H9 (cell line): ENCODE measurements around the gene IGSF9. TPM values are rescaled to one million over a fixed set of nuclear protein-coding genes. Genes with fewer than 3 reads are reported as not detected.
"Not testable (repeated sequence)": the region's sequence is repeated elsewhere in the genome, so short reads cannot be mapped to it uniquely, and the experiment has no call there.

Experiments used
- DNase-seq: peaks from one replicate; pipeline ENCODE4 v3.0.0-alpha.2; 2017
- H2AFZ ChIP-seq: one replicate; pipeline ENCODE4 v1.6.1; 2013; ENCODE audit warnings: mild to moderate bottlenecking, low read length, control low read depth, moderate library complexity
- H2AK5ac ChIP-seq: 2 replicates; pipeline ENCODE4 v1.6.1; 2013; ENCODE audit warnings: low read length, control low read depth, mixed read lengths; ENCODE audit not compliant: insufficient read length
- H2BK120ac ChIP-seq: one replicate; pipeline ENCODE4 v1.6.1; 2013; ENCODE audit warnings: low read depth, mild to moderate bottlenecking, low read length, control low read depth, inconsistent platforms; ENCODE audit not compliant: poor library complexity, severe bottlenecking
- H2BK12ac ChIP-seq: 2 replicates; pipeline ENCODE4 v1.6.1; 2013; ENCODE audit warnings: low read length, control low read depth, mixed read lengths, low read depth; ENCODE audit not compliant: insufficient read length
- H2BK15ac ChIP-seq: 2 replicates; pipeline ENCODE4 v1.6.1; 2013; ENCODE audit warnings: low read depth, low read length, control low read depth
- H2BK20ac ChIP-seq: one replicate; pipeline ENCODE4 v1.6.1; 2013; ENCODE audit warnings: low read depth, mild to moderate bottlenecking, low read length, control low read depth, inconsistent platforms; ENCODE audit not compliant: poor library complexity, severe bottlenecking
- H2BK5ac ChIP-seq: 2 replicates; pipeline ENCODE4 v1.6.1; 2013; ENCODE audit warnings: low read length, control low read depth, mixed read lengths; ENCODE audit not compliant: insufficient read length
- H3K14ac ChIP-seq: 2 replicates; pipeline ENCODE4 v1.6.1; 2013; ENCODE audit warnings: low read length, control low read depth; ENCODE audit not compliant: insufficient read depth
- H3K18ac ChIP-seq: 2 replicates; pipeline ENCODE4 v1.6.1; 2013; ENCODE audit warnings: low read depth, mild to moderate bottlenecking, mixed read lengths, low read length, control low read depth; ENCODE audit not compliant: insufficient read length
- H3K23ac ChIP-seq: 2 replicates; pipeline ENCODE4 v1.6.1; 2013; ENCODE audit warnings: low read length, control low read depth, mixed read lengths, low read depth; ENCODE audit not compliant: insufficient read length
- H3K23me2 ChIP-seq: 2 replicates; pipeline ENCODE4 v1.6.1; 2013; ENCODE audit warnings: low read depth, mild to moderate bottlenecking, mixed read lengths, low read length, control low read depth; ENCODE audit not compliant: insufficient read length, poor library complexity, severe bottlenecking
- H3K27ac ChIP-seq: 2 replicates; pipeline ENCODE4 v1.5.1; 2013; ENCODE audit warnings: low read length, control low read depth, mixed read lengths, low read depth; ENCODE audit not compliant: insufficient read length
- H3K27me3 ChIP-seq: 2 replicates; pipeline ENCODE4 v1.6.1; 2013; ENCODE audit warnings: low read length, control low read depth, inconsistent platforms; ENCODE audit not compliant: insufficient read depth
- H3K4ac ChIP-seq: 2 replicates; pipeline ENCODE4 v1.6.1; 2013; ENCODE audit warnings: low read depth, mild to moderate bottlenecking, control low read depth, inconsistent platforms, low read length, moderate library complexity
- H3K4me1 ChIP-seq: 2 replicates; pipeline ENCODE4 v1.6.1; 2013; ENCODE audit warnings: low read length, control low read depth, inconsistent platforms; ENCODE audit not compliant: insufficient read depth
- H3K4me2 ChIP-seq: 2 replicates; pipeline ENCODE4 v1.6.1; 2013; ENCODE audit warnings: low read length, control low read depth, mixed read lengths; ENCODE audit not compliant: insufficient read length, insufficient read depth
- H3K56ac ChIP-seq: 2 replicates; pipeline ENCODE4 v1.6.1; 2013; ENCODE audit warnings: low read depth, mild to moderate bottlenecking, mixed read lengths, low read length, control low read depth; ENCODE audit not compliant: insufficient read length
- H3K79me1 ChIP-seq: 2 replicates; pipeline ENCODE4 v1.6.1; 2013; ENCODE audit warnings: low read depth, mild to moderate bottlenecking, moderate library complexity, low read length, control low read depth, inconsistent platforms; ENCODE audit not compliant: insufficient read depth, poor library complexity, severe bottlenecking
- H3K79me2 ChIP-seq: 2 replicates; pipeline ENCODE4 v1.6.1; 2013; ENCODE audit warnings: low read length, control low read depth, inconsistent platforms; ENCODE audit not compliant: insufficient read depth
- H3K9ac ChIP-seq: 2 replicates; pipeline ENCODE4 v1.6.1; 2013; ENCODE audit warnings: low read length, control low read depth, mixed read lengths; ENCODE audit not compliant: insufficient read length; ENCODE audit errors: extremely low read depth
- H3K9me3 ChIP-seq: one replicate; pipeline ENCODE4 v1.6.1; 2013; ENCODE audit warnings: low read depth, low read length, inconsistent platforms; ENCODE audit not compliant: control insufficient read depth
- H3T11ph ChIP-seq: one replicate; pipeline ENCODE4 v1.6.1; 2013; ENCODE audit warnings: mild to moderate bottlenecking, low read length, control low read depth, inconsistent platforms
- H4K20me1 ChIP-seq: one replicate; pipeline ENCODE4 v1.6.1; 2013; ENCODE audit not compliant: control insufficient read depth, insufficient read length, insufficient read depth
- H4K5ac ChIP-seq: 2 replicates; pipeline ENCODE4 v1.6.1; 2013; ENCODE audit warnings: low read depth, mild to moderate bottlenecking, mixed read lengths, low read length, control low read depth; ENCODE audit not compliant: insufficient read length
- H4K8ac ChIP-seq: replicated peaks from 2 replicates; pipeline ENCODE4 v1.6.1; 2013; ENCODE audit warnings: low read length, control low read depth, mixed read lengths, low read depth; ENCODE audit not compliant: insufficient read length
- H4K91ac ChIP-seq: 2 replicates; pipeline ENCODE4 v1.6.1; 2013; ENCODE audit warnings: low read depth, mild to moderate bottlenecking, moderate library complexity, mixed read lengths, low read length, control low read depth; ENCODE audit not compliant: insufficient read length
- H3K27ac Mint-ChIP-seq, 3 experiments: 2 replicates in 2 of 3; 3 replicates in 1 of 3; pipeline ENCODE4 v1.8.0; 2020 to 2021; ENCODE audit warnings: mixed read lengths in 3 of 3, mild to moderate bottlenecking in 1 of 3, moderate library complexity in 1 of 3
- H3K27me3 Mint-ChIP-seq: 2 replicates; pipeline ENCODE4 v1.8.0; 2021; ENCODE audit warnings: low read depth, mild to moderate bottlenecking, moderate library complexity, mixed read lengths
- H3K36me3 Mint-ChIP-seq, 3 experiments: 2 replicates in 2 of 3; 3 replicates in 1 of 3; pipeline ENCODE4 v1.8.0; 2020 to 2021; ENCODE audit warnings: low read depth in 3 of 3, mixed read lengths in 3 of 3; ENCODE audit not compliant: insufficient read depth in 1 of 3
- H3K4me1 Mint-ChIP-seq, 2 experiments: 2 replicates each; pipeline ENCODE4 v1.8.0; 2020; ENCODE audit warnings: mixed read lengths in 2 of 2
- H3K4me3 Mint-ChIP-seq, 2 experiments: 2 replicates in 1 of 2; 3 replicates in 1 of 2; pipeline ENCODE4 v1.8.0; 2020 to 2021; ENCODE audit warnings: mild to moderate bottlenecking in 2 of 2, mixed read lengths in 2 of 2, moderate library complexity in 1 of 2
- H3K9me3 Mint-ChIP-seq, 2 experiments: 2 replicates in 1 of 2; 3 replicates in 1 of 2; pipeline ENCODE4 v1.8.0; 2020; ENCODE audit warnings: mild to moderate bottlenecking in 2 of 2, mixed read lengths in 2 of 2, moderate library complexity in 1 of 2
- WGBS: extraction: QIAGEN DNeasy Blood & Tissue Kit; methylation state at CpG from one replicate; pipeline ENCODE4 v1.1.7; 2013; ENCODE audit warnings: missing lambda C conversion rate, low lambda C conversion rate, mixed read lengths; ENCODE audit not compliant: insufficient read length; ENCODE audit errors: extremely low coverage; 5-methylcytosine and 5-hydroxymethylcytosine counted together
- total RNA-seq: library from RNA; stranded (reverse); gene quantifications from 2 replicates; pipeline ENCODE4 v1.2.1, GENCODE V29; 2021
- TF ChIP-seq, protein P1 (sequence below): fragments of 200-600 bp; sonication (generic); conservative IDR thresholded peaks from 3 replicates; pipeline ENCODE4 v1.8.0; 2021; ENCODE audit warnings: antibody characterized with exemption, mild to moderate bottlenecking

IGSF9 gene
- total RNA-seq, 1 experiment from 2014 or later: 11.3 TPM

DNA sequence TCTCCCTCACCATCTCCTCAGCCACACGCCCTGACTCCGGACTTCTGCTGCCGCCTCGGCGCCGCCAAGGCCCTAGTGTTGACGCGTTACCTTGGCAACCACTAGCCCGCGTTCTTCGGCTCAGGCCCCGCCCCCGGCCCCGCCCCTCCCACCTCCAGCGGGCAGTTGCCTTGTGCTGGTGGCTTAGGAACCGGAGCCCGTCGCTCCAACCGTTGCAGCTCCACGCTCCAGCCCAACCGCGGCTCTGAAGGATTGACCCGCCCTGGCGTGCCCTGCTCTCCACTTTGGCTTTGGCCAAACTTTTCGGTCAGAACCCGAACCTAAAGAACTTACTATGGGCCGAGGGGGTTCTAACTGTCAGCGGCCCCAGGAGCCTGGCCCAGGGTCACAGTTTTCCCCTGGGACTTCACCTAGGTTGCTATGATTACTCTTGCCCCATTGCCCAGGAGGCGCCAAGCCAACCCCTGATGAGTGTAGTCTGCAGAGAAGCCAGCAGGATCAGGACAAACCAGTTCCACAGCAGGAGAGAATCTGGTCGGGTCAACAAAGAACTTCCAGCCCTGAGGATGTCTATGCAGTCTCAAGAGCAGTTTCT lies 45.2 kb downstream of the IGSF9 start, which contains the start of gene CFAP45:
Gene CFAP45, minus strand, starts transcription at position 80 of the 595 bp plus-strand sequence. Its CDS starts 67 bp downstream, at position 13.
- no peak within 1 kb of the TSS for H2BK15ac ChIP-seq
- H3K79me1 ChIP-seq: no peaks in the 10 kb centered on the region
- peaks cover 0 to 6% (median 0%) of the 10 kb centered on the region in 3 experiments; a peak in 3 of 7 replicates for H3K36me3 Mint-ChIP-seq
- H4K8ac ChIP-seq: no peak within 1 kb of the TSS
- peak within 1 kb of the TSS; percentile 28 for H2BK12ac ChIP-seq
- no peak within 1 kb of the TSS for H3K23ac ChIP-seq
- H4K5ac ChIP-seq: no peak within 1 kb of the TSS
- H3K56ac ChIP-seq: no peak within 1 kb of the TSS
- H2AK5ac ChIP-seq: no peak within 1 kb of the TSS
- H3K18ac ChIP-seq: peak within 1 kb of the TSS; percentile 96
- no peaks in the 10 kb centered on the region for H3K27me3 ChIP-seq
- H3K27me3 Mint-ChIP-seq: peaks cover 36% of the 10 kb centered on the region
- H3K4me1 Mint-ChIP-seq: peaks cover 16% of the 10 kb centered on the region in 2 experiments
- no CpG with 5 or more reads among the region's 30 CpGs for WGBS
- peak; percentile 97 for DNase-seq
- peaks cover 7 to 8% of the 10 kb centered on the region in 2 experiments; a peak in 4 of 5 replicates for H3K9me3 Mint-ChIP-seq
- H2AFZ ChIP-seq: peak within 1 kb of the TSS; percentile 34
- H3K4me3 Mint-ChIP-seq: peak within 1 kb of the TSS; percentile 43 to 64
- H2BK120ac ChIP-seq: peak within 1 kb of the TSS; percentile 98
- H3K9ac ChIP-seq: no peak within 1 kb of the TSS
- H4K20me1 ChIP-seq: no peaks in the 10 kb centered on the region
- no peak within 1 kb of the TSS for H3K27ac ChIP-seq
- no peak within 1 kb of the TSS for H4K91ac ChIP-seq
- no peak within 1 kb of the TSS for H2BK5ac ChIP-seq
- TF ChIP-seq, protein P1, sequence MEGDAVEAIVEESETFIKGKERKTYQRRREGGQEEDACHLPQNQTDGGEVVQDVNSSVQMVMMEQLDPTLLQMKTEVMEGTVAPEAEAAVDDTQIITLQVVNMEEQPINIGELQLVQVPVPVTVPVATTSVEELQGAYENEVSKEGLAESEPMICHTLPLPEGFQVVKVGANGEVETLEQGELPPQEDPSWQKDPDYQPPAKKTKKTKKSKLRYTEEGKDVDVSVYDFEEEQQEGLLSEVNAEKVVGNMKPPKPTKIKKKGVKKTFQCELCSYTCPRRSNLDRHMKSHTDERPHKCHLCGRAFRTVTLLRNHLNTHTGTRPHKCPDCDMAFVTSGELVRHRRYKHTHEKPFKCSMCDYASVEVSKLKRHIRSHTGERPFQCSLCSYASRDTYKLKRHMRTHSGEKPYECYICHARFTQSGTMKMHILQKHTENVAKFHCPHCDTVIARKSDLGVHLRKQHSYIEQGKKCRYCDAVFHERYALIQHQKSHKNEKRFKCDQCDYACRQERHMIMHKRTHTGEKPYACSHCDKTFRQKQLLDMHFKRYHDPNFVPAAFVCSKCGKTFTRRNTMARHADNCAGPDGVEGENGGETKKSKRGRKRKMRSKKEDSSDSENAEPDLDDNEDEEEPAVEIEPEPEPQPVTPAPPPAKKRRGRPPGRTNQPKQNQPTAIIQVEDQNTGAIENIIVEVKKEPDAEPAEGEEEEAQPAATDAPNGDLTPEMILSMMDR: no peak
- peak within 1 kb of the TSS; percentile 38 to 95 (median 71); a peak in 4 of 7 replicates for H3K27ac Mint-ChIP-seq
- peak within 1 kb of the TSS; percentile 97 for H3T11ph ChIP-seq
- H3K4ac ChIP-seq: peak within 1 kb of the TSS; percentile 86; the same call in 1 of the 2 replicates
- peak within 1 kb of the TSS; percentile 56 for H3K4me2 ChIP-seq
- H3K14ac ChIP-seq: peak within 1 kb of the TSS; percentile 89; the same call in 1 of the 2 replicates
- no peaks in the 10 kb centered on the region for H3K9me3 ChIP-seq
- H3K23me2 ChIP-seq: peaks cover 4% of the 10 kb centered on the region
- no peaks in the 10 kb centered on the region; the same call in 1 of the 2 replicates for H3K4me1 ChIP-seq
- H2BK20ac ChIP-seq: no peak within 1 kb of the TSS
- H3K79me2 ChIP-seq: no peaks in the 10 kb centered on the region

DNA sequence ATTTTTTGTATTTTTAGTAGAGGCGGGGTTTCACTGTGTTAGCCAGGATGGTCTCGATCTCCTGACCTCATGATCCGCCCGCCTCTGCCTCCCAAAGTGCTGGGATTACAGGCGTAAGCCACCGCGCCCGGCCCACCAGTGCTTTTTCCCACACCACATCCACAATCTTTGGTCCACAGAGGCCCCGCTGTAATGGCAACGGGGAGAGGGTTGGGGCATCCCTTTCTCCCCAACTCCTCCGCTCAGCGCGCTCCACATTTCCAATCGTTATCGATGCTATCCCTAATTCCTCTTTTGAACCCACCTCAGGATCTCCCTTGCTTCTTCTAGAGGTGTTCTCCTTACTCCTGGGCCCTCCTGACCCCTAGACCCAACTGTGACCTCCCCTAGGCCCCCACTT lies 45.8 kb downstream of the IGSF9 start:
- not testable (repeated sequence) for H4K91ac ChIP-seq, DNase-seq, H3K23ac ChIP-seq, H3K9ac ChIP-seq, H2AK5ac ChIP-seq, H2BK20ac ChIP-seq, H3K79me2 ChIP-seq, H2AFZ ChIP-seq, H2BK5ac ChIP-seq, H4K20me1 ChIP-seq, H3K9me3 ChIP-seq, H3K23me2 ChIP-seq, H3K56ac ChIP-seq, H3K36me3 Mint-ChIP-seq, H3K4me1 ChIP-seq, H4K5ac ChIP-seq, H3K27ac ChIP-seq, H4K8ac ChIP-seq, H3K9me3 Mint-ChIP-seq, H3K79me1 ChIP-seq, H3K27me3 ChIP-seq, H2BK15ac ChIP-seq, H3K4me2 ChIP-seq
- H2BK120ac ChIP-seq: peak overlapping the region; percentile 98
- peak overlapping the region; percentile 97 for H3T11ph ChIP-seq
- Mint-ChIP-seq H3K4me3 (peak overlapping the region in 1 of 2 experiments; percentile 16; a peak in 1 of 5 replicates), H3K27ac (peak overlapping the region in 2 of 3 experiments; percentile 61 to 95; a peak in 3 of 7 replicates), H3K4me1 (peaks cover 16% of the 10 kb centered on the region in 2 experiments), H3K27me3 (peaks cover 37% of the 10 kb centered on the region)
- peak overlapping the region; percentile 67; the same call in 1 of the 2 replicates for H3K14ac ChIP-seq
- peak overlapping the region; percentile 93 for H3K18ac ChIP-seq
- H2BK12ac ChIP-seq: peak overlapping the region; percentile 28
- WGBS: no CpG with 5 or more reads among the region's 15 CpGs
- H3K4ac ChIP-seq: peak overlapping the region; percentile 27; the same call in 1 of the 2 replicates
